Upper lobe of right lung (tissue), 1 donor: ENCODE measurements around the gene BMPR1B. TPM values are rescaled to one million over a fixed set of nuclear protein-coding genes. Genes with fewer than 3 reads are reported as not detected.

ENCODE experiments used
- ATAC-seq: fragments of 200-7000 bp; cut with Tn5 transposase; one replicate; pipeline ENCODE4 v1.9.1; 2020; ENCODE audit warnings: mild to moderate bottlenecking, moderate library complexity
- DNase-seq: peaks from one replicate; pipeline ENCODE4 v3.0.0-alpha.2; 2020
- H3K27ac ChIP-seq: fragments of 200-600 bp; one replicate; pipeline ENCODE4 v1.8.0; 2022
- H3K27me3 ChIP-seq: fragments of 200-600 bp; one replicate; pipeline ENCODE4 v1.8.0; 2022; ENCODE audit warnings: mild to moderate bottlenecking
- H3K36me3 ChIP-seq: fragments of 200-600 bp; one replicate; pipeline ENCODE4 v1.8.0; 2022
- H3K4me1 ChIP-seq: fragments of 200-600 bp; one replicate; pipeline ENCODE4 v1.8.0; 2022
- H3K4me3 ChIP-seq: fragments of 200-600 bp; one replicate; pipeline ENCODE4 v1.8.0; 2022; ENCODE audit warnings: mild to moderate bottlenecking
- H3K9me3 ChIP-seq: fragments of 200-600 bp; one replicate; pipeline ENCODE4 v1.8.0; 2022
- intact Hi-C: fragments of 100-400 bp; cut with DNase I; formaldehyde crosslinking; loops from one replicate; pipeline ENCODE4 v1.11.0; 2022
- total RNA-seq: library from RNA; stranded (reverse); fragmentation: NEBNext Ultra II Directional; extraction: Animal tissue kit (Norgen Biotek cat#: 25700); gene quantifications from one replicate; pipeline ENCODE4 v1.2.1, GENCODE V29; 2021
- TF ChIP-seq, protein P1 (sequence below): fragments of 200-600 bp; IDR thresholded peaks from one replicate; pipeline ENCODE4 v1.8.0; 2022; ENCODE audit warnings: antibody characterized with exemption
- donor health status: DM: no; HTN: yes; CAD: no; lungs with severe emphysema.

Gene BMPR1B
- total RNA-seq, 1 donor from 2014 or later: 3.0 TPM

GRCh38 chr4:95073646-95074045 lies 315.9 kb downstream of the BMPR1B start:
- no peak overlapping the region for H3K27ac ChIP-seq
- intact Hi-C loops: no loop called here
- no peaks in the 10 kb centered on the region for H3K4me1 ChIP-seq
- ATAC-seq: no peak
- H3K36me3 ChIP-seq: no peaks in the 10 kb centered on the region
- H3K27me3 ChIP-seq: no peaks in the 10 kb centered on the region
- TF ChIP-seq, protein P1, sequence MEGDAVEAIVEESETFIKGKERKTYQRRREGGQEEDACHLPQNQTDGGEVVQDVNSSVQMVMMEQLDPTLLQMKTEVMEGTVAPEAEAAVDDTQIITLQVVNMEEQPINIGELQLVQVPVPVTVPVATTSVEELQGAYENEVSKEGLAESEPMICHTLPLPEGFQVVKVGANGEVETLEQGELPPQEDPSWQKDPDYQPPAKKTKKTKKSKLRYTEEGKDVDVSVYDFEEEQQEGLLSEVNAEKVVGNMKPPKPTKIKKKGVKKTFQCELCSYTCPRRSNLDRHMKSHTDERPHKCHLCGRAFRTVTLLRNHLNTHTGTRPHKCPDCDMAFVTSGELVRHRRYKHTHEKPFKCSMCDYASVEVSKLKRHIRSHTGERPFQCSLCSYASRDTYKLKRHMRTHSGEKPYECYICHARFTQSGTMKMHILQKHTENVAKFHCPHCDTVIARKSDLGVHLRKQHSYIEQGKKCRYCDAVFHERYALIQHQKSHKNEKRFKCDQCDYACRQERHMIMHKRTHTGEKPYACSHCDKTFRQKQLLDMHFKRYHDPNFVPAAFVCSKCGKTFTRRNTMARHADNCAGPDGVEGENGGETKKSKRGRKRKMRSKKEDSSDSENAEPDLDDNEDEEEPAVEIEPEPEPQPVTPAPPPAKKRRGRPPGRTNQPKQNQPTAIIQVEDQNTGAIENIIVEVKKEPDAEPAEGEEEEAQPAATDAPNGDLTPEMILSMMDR: no peak
- no peak overlapping the region for H3K4me3 ChIP-seq
- no peak for DNase-seq
- H3K9me3 ChIP-seq: no peaks in the 10 kb centered on the region

DNA sequence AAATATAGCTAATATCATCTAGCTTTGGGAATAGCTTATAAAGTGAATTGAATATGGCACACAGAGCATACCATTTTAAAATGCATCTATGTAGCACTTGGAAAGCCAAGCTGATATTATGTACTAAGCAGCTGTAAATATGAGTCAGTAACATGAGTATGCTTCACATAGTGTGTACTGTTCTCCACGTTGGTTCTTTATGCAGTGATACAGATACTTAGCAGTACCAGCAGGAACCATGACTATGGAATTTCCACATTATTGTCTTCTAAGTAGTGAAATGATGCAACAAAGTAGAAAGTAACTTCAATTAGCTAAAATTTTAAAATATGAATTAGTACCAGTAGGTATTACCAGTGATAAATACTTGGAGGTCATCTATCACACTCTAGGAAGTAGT lies 320.1 kb downstream of the BMPR1B start:
- no peaks in the 10 kb centered on the region for H3K36me3 ChIP-seq
- H3K4me1 ChIP-seq: no peaks in the 10 kb centered on the region
- DNase-seq: no peak
- ATAC-seq: no peak
- intact Hi-C loops: no loop called here
- no peaks in the 10 kb centered on the region for H3K27me3 ChIP-seq
- TF ChIP-seq, protein P1: no peak
- no peaks in the 10 kb centered on the region for H3K9me3 ChIP-seq
- no peak overlapping the region for H3K27ac ChIP-seq
- no peak overlapping the region for H3K4me3 ChIP-seq

DNA sequence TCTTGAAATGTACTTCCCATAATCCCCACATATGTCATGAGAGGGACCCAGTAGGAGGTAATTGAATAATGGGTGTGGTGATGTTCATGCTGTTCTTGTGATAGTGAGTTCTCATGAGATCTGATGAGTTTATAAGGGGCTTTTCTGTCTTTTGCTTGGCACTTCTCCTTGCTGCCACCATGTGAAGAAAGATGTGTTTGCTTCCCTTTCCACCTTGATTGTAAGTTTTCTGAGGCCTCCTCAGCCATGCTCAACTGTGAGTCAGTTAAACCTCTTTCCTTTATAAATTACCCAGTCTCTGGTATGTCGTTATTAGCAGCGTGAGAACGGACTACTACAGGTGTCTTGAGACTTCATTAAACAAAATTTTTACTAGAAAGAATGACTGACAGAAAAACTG lies 323.2 kb downstream of the BMPR1B start:
- ATAC-seq (no peak), DNase-seq (no peak)
- no peaks in the 10 kb centered on the region for H3K27me3 ChIP-seq
- no peaks in the 10 kb centered on the region for H3K9me3 ChIP-seq
- TF ChIP-seq, protein P1: no peak
- H3K4me3 ChIP-seq: no peak overlapping the region
- H3K27ac ChIP-seq: no peak overlapping the region
- no peaks in the 10 kb centered on the region for H3K4me1 ChIP-seq
- intact Hi-C loops: no loop called here
- H3K36me3 ChIP-seq: no peaks in the 10 kb centered on the region

- intact Hi-C loops: no loop called here
- Histone ChIP-seq H3K36me3 (no peaks in the 10 kb centered on the region), H3K27me3 (no peaks in the 10 kb centered on the region), H3K4me3 (no peak overlapping the region), H3K9me3 (no peaks in the 10 kb centered on the region), H3K27ac (no peak overlapping the region), H3K4me1 (no peaks in the 10 kb centered on the region)
- ATAC-seq (no peak), DNase-seq (no peak)
- TF ChIP-seq, protein P1: no peak
Measured at GRCh38 chr4:95084584-95084983, 326.8 kb downstream of the BMPR1B start.

GRCh38 chr4:95085124-95085833 lies 327.5 kb downstream of the BMPR1B start:
- H3K36me3 ChIP-seq: no peaks in the 10 kb centered on the region
- TF ChIP-seq, protein P1: no peak
- ATAC-seq (no peak), DNase-seq (no peak)
- H3K4me3 ChIP-seq: no peak overlapping the region
- no peaks in the 10 kb centered on the region for H3K27me3 ChIP-seq
- H3K27ac ChIP-seq: no peak overlapping the region
- no peaks in the 10 kb centered on the region for H3K4me1 ChIP-seq
- intact Hi-C loops: no loop called here
- no peaks in the 10 kb centered on the region for H3K9me3 ChIP-seq

DNA sequence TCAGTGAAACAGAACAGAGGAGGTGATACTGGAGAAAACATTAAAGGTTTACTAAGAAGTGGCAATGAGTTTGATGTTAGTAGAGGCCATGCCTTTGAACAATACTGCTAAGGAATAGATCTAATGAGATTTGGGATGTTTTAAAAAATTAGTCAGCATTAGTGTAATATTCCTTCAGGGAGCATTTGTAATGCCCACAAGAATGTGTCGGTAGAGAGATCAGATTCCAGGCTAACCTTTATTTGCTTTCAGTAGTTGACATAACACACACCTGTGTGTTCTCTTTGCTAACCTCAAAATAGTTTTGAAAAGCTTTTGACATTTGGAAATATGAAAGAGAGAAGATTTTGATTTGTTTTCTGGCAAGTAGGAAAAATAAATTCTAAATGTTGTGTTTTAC lies 328.8 kb downstream of the BMPR1B start:
- intact Hi-C loops: no loop called here
- ATAC-seq: peak; percentile 74

More for the DNA sequence above, 328.8 kb downstream of the BMPR1B start:
- Histone ChIP-seq H3K36me3 (no peaks in the 10 kb centered on the region), H3K4me3 (no peak overlapping the region), H3K27me3 (no peaks in the 10 kb centered on the region), H3K27ac (no peak overlapping the region), H3K9me3 (no peaks in the 10 kb centered on the region), H3K4me1 (no peaks in the 10 kb centered on the region)
- TF ChIP-seq, protein P1: no peak
- DNase-seq: no peak
